SK-N-SH treated with all-trans-retinoic acid at 6 μM for 48 hours (cell line): Measurements from ENCODE around the gene PDZD2.

Experiments used
- CREB5 ChIP-seq: fragments of 250-450 bp; sonication (Bioruptor Pico); IDR thresholded peaks from 2 replicates; pipeline ENCODE4 v1.5.1; 2020; ENCODE audit warnings: low read depth, mild to moderate bottlenecking, moderate library complexity
- CSDC2 ChIP-seq: fragments of 250-450 bp; sonication (Bioruptor Pico); IDR thresholded peaks from 2 replicates; pipeline ENCODE4 v1.5.0; 2020; ENCODE audit warnings: mild to moderate bottlenecking, moderate library complexity
- GLIS3 ChIP-seq: fragments of 250-450 bp; sonication (Bioruptor Pico); IDR thresholded peaks from 2 replicates; pipeline ENCODE4 v1.5.0; 2020; ENCODE audit warnings: mild to moderate bottlenecking, moderate library complexity
- ISL1 ChIP-seq: fragments of 250-450 bp; sonication (Bioruptor Pico); IDR thresholded peaks from 2 replicates; pipeline ENCODE4 v2.1.2; 2022; ENCODE audit warnings: mild to moderate bottlenecking, moderate library complexity
- OSR1 ChIP-seq: fragments of 250-450 bp; sonication (Bioruptor Pico); IDR thresholded peaks from 2 replicates; pipeline ENCODE4 v1.8.0; 2022; ENCODE audit warnings: moderate library complexity, mild to moderate bottlenecking, inconsistent platforms
- POU6F1 ChIP-seq: fragments of 250-450 bp; sonication (Bioruptor Pico); IDR thresholded peaks from 2 replicates; pipeline ENCODE4 v1.8.0; 2021; ENCODE audit warnings: low read depth, mild to moderate bottlenecking, moderate library complexity, borderline replicate concordance
- PPARA ChIP-seq: fragments of 250-450 bp; sonication (Bioruptor Pico); IDR thresholded peaks from 2 replicates; pipeline ENCODE4 v1.5.0; 2020; ENCODE audit warnings: mild to moderate bottlenecking, borderline replicate concordance
- RARB ChIP-seq: fragments of 250-450 bp; sonication (Bioruptor Pico); IDR thresholded peaks from 2 replicates; pipeline ENCODE4 v1.8.0; 2021; ENCODE audit warnings: mild to moderate bottlenecking, moderate library complexity
- SNAI2 ChIP-seq: fragments of 250-450 bp; sonication (Bioruptor Pico); IDR thresholded peaks from 2 replicates; pipeline ENCODE4 v1.5.0; 2020; ENCODE audit warnings: mild to moderate bottlenecking, moderate library complexity
- TCF4 ChIP-seq: fragments of 250-450 bp; sonication (Bioruptor Pico); IDR thresholded peaks from 2 replicates; pipeline ENCODE4 v1.8.0; 2021; ENCODE audit warnings: mild to moderate bottlenecking, moderate library complexity, borderline replicate concordance
- TOX ChIP-seq: fragments of 250-450 bp; sonication (Bioruptor Pico); IDR thresholded peaks from 2 replicates; pipeline ENCODE4 v1.8.0; 2021; ENCODE audit warnings: mild to moderate bottlenecking, moderate library complexity, borderline replicate concordance
- ZC3H10 ChIP-seq: fragments of 250-450 bp; sonication (Bioruptor Pico); IDR thresholded peaks from 2 replicates; pipeline ENCODE4 v1.5.1; 2021; ENCODE audit warnings: mild to moderate bottlenecking, moderate library complexity
- ZNF565 ChIP-seq: fragments of 450-650 bp; formaldehyde crosslinking; conservative IDR thresholded peaks from 2 replicates; pipeline ENCODE4 v1.5.0; 2020; ENCODE audit warnings: low read depth, mild to moderate bottlenecking, moderate library complexity
- TF ChIP-seq, protein P1 (sequence below): fragments of 250-450 bp; sonication (Bioruptor Pico); IDR thresholded peaks from 2 replicates; pipeline ENCODE4 v1.8.0; 2020; ENCODE audit warnings: mild to moderate bottlenecking, moderate library complexity, borderline replicate concordance

DNA sequence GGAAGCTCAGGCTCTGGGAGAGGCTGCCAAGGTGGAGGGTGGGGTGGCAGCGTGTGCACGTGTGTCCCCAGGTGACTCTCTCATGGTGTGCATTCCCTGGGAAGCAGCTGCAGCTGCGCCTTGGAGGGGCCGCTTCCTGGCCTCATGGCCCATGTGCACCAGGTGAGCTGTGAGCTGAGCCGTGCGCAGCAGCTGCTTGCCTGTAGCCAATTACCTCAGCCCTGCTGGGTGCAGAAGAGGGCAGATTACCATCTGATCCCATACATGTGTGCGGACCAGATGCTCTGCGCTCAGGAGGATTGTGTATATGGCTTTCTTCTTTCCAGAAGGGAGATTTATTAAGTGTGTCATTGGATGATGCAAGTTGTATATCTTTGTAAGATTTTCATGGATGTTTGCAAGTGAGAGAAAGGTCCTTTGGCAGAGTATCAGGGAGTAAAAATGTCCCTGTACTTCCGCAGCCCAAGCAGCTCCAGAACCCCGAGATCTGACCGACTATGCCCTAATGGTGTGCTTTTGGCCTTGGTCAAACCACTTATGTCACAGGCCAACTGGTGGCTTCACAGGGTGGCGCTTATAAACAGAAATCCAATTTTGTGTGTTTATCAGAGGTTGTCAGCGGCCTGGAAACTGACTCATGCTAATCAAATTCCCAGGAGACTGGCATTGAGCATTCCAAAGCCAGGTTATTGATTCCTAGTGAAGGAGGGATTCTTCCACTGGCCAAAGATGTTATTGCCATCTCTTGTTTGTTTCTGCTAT, 305.9 kb downstream of the PDZD2 start:
- TF ChIP-seq TOX (CRISPR knock-in tag) (no peak), SNAI2 (CRISPR knock-in tag) (no peak), ISL1 (CRISPR knock-in tag) (no peak), POU6F1 (no peak), ZNF565 (CRISPR knock-in tag) (no peak), OSR1 (CRISPR knock-in tag) (no peak), GLIS3 (CRISPR knock-in tag) (no peak), TCF4 (peak; percentile 96), CREB5 (CRISPR knock-in tag) (no peak), RARB (CRISPR knock-in tag) (no peak), ZC3H10 (CRISPR knock-in tag) (no peak), PPARA (CRISPR knock-in tag) (no peak), CSDC2 (CRISPR knock-in tag) (no peak)
- TF ChIP-seq, protein P1, sequence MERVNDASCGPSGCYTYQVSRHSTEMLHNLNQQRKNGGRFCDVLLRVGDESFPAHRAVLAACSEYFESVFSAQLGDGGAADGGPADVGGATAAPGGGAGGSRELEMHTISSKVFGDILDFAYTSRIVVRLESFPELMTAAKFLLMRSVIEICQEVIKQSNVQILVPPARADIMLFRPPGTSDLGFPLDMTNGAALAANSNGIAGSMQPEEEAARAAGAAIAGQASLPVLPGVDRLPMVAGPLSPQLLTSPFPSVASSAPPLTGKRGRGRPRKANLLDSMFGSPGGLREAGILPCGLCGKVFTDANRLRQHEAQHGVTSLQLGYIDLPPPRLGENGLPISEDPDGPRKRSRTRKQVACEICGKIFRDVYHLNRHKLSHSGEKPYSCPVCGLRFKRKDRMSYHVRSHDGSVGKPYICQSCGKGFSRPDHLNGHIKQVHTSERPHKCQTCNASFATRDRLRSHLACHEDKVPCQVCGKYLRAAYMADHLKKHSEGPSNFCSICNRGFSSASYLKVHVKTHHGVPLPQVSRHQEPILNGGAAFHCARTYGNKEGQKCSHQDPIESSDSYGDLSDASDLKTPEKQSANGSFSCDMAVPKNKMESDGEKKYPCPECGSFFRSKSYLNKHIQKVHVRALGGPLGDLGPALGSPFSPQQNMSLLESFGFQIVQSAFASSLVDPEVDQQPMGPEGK: no peak
